GM12878 (cell line): ENCODE data around the gene TRIM67.

Experiments used
- ATF2 ChIP-seq: IDR thresholded peaks from 2 replicates; pipeline ENCODE4 v1.6.1; 2012; ENCODE audit warnings: low read length, inconsistent platforms
- BMI1 ChIP-seq: fragments of 450-650 bp; IDR thresholded peaks from 2 replicates; pipeline ENCODE4 v1.6.1; 2016; ENCODE audit warnings: mild to moderate bottlenecking, moderate library complexity, borderline replicate concordance
- CTCF ChIP-seq, 3 experiments: IDR thresholded peaks in 2 of 3; conservative IDR thresholded peaks in 1 of 3; 2 replicates each; pipeline ENCODE4 v1.5.1; 2011; ENCODE audit warnings: low read depth in 3 of 3, low read length in 3 of 3, mild to moderate bottlenecking in 3 of 3, control low read depth in 2 of 3, moderate library complexity in 2 of 3, inconsistent platforms in 1 of 3, mixed read lengths in 1 of 3; ENCODE audit not compliant: control insufficient read depth in 2 of 3, insufficient read depth in 1 of 3; ENCODE audit errors: extremely low read depth in 1 of 3
- FOS ChIP-seq: IDR thresholded peaks from 3 replicates; pipeline ENCODE4 v1.6.1; 2011; ENCODE audit warnings: borderline replicate concordance; ENCODE audit not compliant: insufficient read length; ENCODE audit errors: extremely low read depth
- RAD21 ChIP-seq: IDR thresholded peaks from 2 replicates; pipeline ENCODE4 v1.6.1; 2011; ENCODE audit warnings: mild to moderate bottlenecking, low read depth, low read length, moderate library complexity; ENCODE audit not compliant: insufficient read depth
- ZNF274 ChIP-seq: IDR thresholded peaks from one replicate; pipeline ENCODE4 v1.8.0; 2011; ENCODE audit not compliant: insufficient read length, insufficient read depth

- no peak for TF ChIP-seq ATF2
- TF ChIP-seq FOS = no peak
- TF ChIP-seq CTCF (IDR thresholded peaks at IDR 0.05 in 2 of 3, conservative IDR thresholded peaks at IDR 0.05 in 1 of 3; ENCODE audit: control insufficient read depth in 2 of 3, extremely low read depth in 1 of 3, insufficient read depth in 1 of 3, low read depth in 3 of 3, low read length in 3 of 3) = no peak
- TF ChIP-seq RAD21 = no peak
- TF ChIP-seq BMI1 = no peak
- TF ChIP-seq ZNF274 = no peak
Observed at GRCh38 chr1:231199868-231200267, 38.0 kb downstream of the TRIM67 start.
